Measurements from ENCODE around the gene ALKBH3. TPM values are rescaled to one million over a fixed set of nuclear protein-coding genes. Genes with fewer than 3 reads are reported as not detected.

Gene ALKBH3
- total and polyA plus RNA-seq, 2 of the 13 experiments (the other 11 are each of a cell fraction or from before 2014, with no cell fraction given) = 17.8 to 36.1 TPM

- no peak overlapping the region for H3K9ac ChIP-seq (ENCODE audit: insufficient read depth, low read depth, low read length)
- ATAC-seq = peak; percentile 87
- no peaks in the 10 kb centered on the region for H3K27me3 ChIP-seq (ENCODE audit: control insufficient read depth in 1 of 2, insufficient read depth in 2 of 2, low read length in 2 of 2)
- peak; percentile 82 for DNase-seq (ENCODE audit: low spot score)
- no peak overlapping the region for H3K4me3 ChIP-seq (replicated peaks in 1 of 3; ENCODE audit: insufficient read depth in 1 of 3, low read depth in 2 of 3, low read length in 3 of 3)
- H3K4me2 ChIP-seq (ENCODE audit: low read depth, low read length) = no peak overlapping the region
- no TSS peak for BruUV-seq (replicated peaks)
- H3K4me1 ChIP-seq (ENCODE audit: insufficient read depth, low read length) = peaks cover 11% of the 10 kb centered on the region; the same call in 1 of the 2 replicates
- intact Hi-C loops (cut with micrococcal nuclease; ENCODE audit: unreplicated experiment) = no loop called here
- POLR2A ChIA-PET = interaction anchor here (1.2 kb wide), 1 partner anchor 21 kb away, joined by 3 read pairs; no protein-coding TSS in a partner anchor
- WGBS (ENCODE audit: low lambda C conversion rate) = 59% methylated on average over 5 of the region's 5 CpGs
- H3K79me2 ChIP-seq (ENCODE audit: insufficient read depth, low read length) = no peaks in the 10 kb centered on the region
- in situ Hi-C loops (cut with HindIII; ENCODE audit: extremely low pct_ligation_motif_present, low pct_unique_long_range_greater_than_20kb) = no loop called here
- peaks cover 4 to 19% of the 10 kb centered on the region in 2 experiments for H3K36me3 ChIP-seq (replicated peaks in 1 of 2; ENCODE audit: control insufficient read depth in 1 of 2, insufficient read depth in 2 of 2, low read length in 2 of 2)
- CTCF ChIA-PET (ENCODE audit: low intra/inter-chr PET ratio, low total read pairs) = no interaction called here
- no peak overlapping the region for H3K27ac ChIP-seq (ENCODE audit: extremely low read length, insufficient read depth, low read length)
- no peaks in the 10 kb centered on the region for H3K9me3 ChIP-seq (ENCODE audit: low read length)
- H2AFZ ChIP-seq (ENCODE audit: low read length) = no peak overlapping the region
- no peaks in the 10 kb centered on the region; the same call in 1 of the 2 replicates for H4K20me1 ChIP-seq (ENCODE audit: insufficient read depth, low read length)
- FAIRE-seq = no peak
- TF ChIP-seq ZNF350 (CRISPR knock-in tag; IDR thresholded peaks at IDR 0.05; ENCODE audit: borderline replicate concordance, low read depth) (no peak), ZFP41 (CRISPR knock-in tag; IDR thresholded peaks at IDR 0.05; ENCODE audit: borderline replicate concordance) (no peak), SMC3 (IDR thresholded peaks at IDR 0.05; ENCODE audit: low read length) (no peak), NFE2 (CRISPR knock-in tag; IDR thresholded peaks at IDR 0.05) (no peak), GABPA (IDR thresholded peaks at IDR 0.05; ENCODE audit: low read depth, low read length) (no peak), GABPA (CRISPR knock-in tag; IDR thresholded peaks at IDR 0.05; ENCODE audit: low read depth) (no peak), FOSL2 (CRISPR knock-in tag; IDR thresholded peaks at IDR 0.05) (peak; percentile 94), ARID5B (CRISPR knock-in tag; IDR thresholded peaks at IDR 0.05) (0 out of 2 replicates have a peak, but pooled peaks have one; percentile 17), EP300 (IDR thresholded peaks at IDR 0.05; ENCODE audit: low read depth in 2 of 2, low read length in 2 of 2) (peak in 1 of 2 experiments; percentile 13; a peak in 1 of 4 replicates), EP300 (CRISPR knock-in tag; IDR thresholded peaks at IDR 0.05; ENCODE audit: borderline replicate concordance) (no peak), NFAT5 (CRISPR knock-in tag; IDR thresholded peaks at IDR 0.05) (no peak), THAP9 (CRISPR knock-in tag; IDR thresholded peaks at IDR 0.05; ENCODE audit: borderline replicate concordance) (no peak), SETDB1 (CRISPR knock-in tag; IDR thresholded peaks at IDR 0.05; ENCODE audit: borderline replicate concordance) (no peak)
Measured at GRCh38 chr11:43830928-43831440, 49.6 kb upstream of the ALKBH3 start.
